ENCODE results near the gene DNAAF3. TPM values are rescaled to one million over a fixed set of nuclear protein-coding genes. Genes with fewer than 3 reads are reported as not detected.

DNAAF3 gene
- total and polyA plus RNA-seq, 7 experiments from 2014 or later = not detected

DNA sequence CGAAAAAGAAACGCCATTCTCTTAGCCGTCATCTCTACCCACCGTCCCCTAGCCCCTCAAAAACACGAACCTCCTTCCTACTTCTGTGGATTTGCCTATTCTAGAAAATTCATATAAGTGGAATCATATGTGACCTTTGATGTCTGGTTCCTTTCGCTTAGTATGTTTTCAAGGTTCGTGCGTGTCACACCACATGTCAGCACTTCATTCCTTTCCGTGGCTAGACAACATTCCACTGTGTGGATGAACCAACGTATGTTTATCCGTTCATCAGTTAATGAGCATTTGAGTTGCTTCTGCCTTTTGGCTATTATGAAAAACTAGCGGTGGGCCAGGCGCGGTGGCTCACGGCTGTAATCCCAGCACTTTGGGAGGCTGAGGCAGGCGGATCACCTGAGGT, 35.0 kb downstream of the DNAAF3 start:
- peaks cover 0 to 3% of the 10 kb centered on the region in 2 donors for H3K27me3 ChIP-seq (ENCODE audit: control insufficient read depth in 2 of 2, insufficient read depth in 2 of 2, low read length in 2 of 2)
- ATAC-seq = no peak
- Mint-ChIP-seq H3K4me3 (no peak overlapping the region), H3K27me3 (peaks cover 42 to 57% (median 49%) of the 10 kb centered on the region in 5 donors), H3K27ac (no peak overlapping the region), H3K4me1 (peaks cover 0 to 2% (median 0%) of the 10 kb centered on the region in 7 donors), H3K36me3 (no peaks in the 10 kb centered on the region), H3K9me3 (peaks cover 0 to 2% (median 0%) of the 10 kb centered on the region in 11 donors)
- ChIA-PET CTCF (no interaction called here), POLR2A (no interaction called here)
- H3K4me3 ChIP-seq (ENCODE audit: low read length) = no peak overlapping the region
- H3K36me3 ChIP-seq (ENCODE audit: control insufficient read depth in 2 of 3, insufficient read depth in 3 of 3, low read length in 3 of 3) = no peaks in the 10 kb centered on the region
- intact Hi-C loops (cut with micrococcal nuclease) = loop anchor here (5.0 to 10.0 kb wide), 2 partner anchors 249 to 477 kb away; no protein-coding TSS in a partner anchor
- H3K27ac ChIP-seq (ENCODE audit: low read depth, low read length) = no peak overlapping the region
- no peaks in the 10 kb centered on the region for H3K4me1 ChIP-seq (ENCODE audit: control insufficient read depth in 2 of 2, insufficient read depth in 2 of 2, low read length in 2 of 2)
- no peak for DNase-seq
- H3K9me3 ChIP-seq (ENCODE audit: control insufficient read depth in 2 of 3, low read length in 3 of 3) = no peaks in the 10 kb centered on the region

DNA sequence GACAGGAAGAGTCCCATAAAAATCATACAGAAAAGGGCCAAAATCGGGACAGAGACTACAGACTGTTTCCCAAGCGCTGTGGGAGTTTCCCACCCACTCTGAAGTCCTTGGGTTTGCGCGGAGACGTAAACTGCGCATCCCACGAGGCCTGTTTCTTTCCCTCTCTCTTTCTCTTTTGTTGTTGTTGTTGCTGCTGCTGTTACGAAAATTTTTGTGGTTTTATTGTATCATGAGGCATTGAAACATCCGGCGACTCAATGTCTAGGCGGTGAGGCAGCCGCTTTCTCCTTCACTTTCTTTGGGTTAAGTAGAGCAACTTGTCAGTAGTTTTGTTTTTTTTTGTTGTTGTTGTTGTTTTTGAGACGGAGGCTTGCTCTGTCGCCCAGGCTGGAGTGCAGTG, 47.4 kb downstream of the DNAAF3 start:
- Histone ChIP-seq H3K27me3 (ENCODE audit: control insufficient read depth in 2 of 2, insufficient read depth in 2 of 2, low read length in 2 of 2) (no peaks in the 10 kb centered on the region), H3K9me3 (ENCODE audit: control insufficient read depth in 2 of 3, low read length in 3 of 3) (no peaks in the 10 kb centered on the region), H3K36me3 (ENCODE audit: control insufficient read depth in 2 of 3, insufficient read depth in 3 of 3, low read length in 3 of 3) (peaks cover 0 to 3% (median 0%) of the 10 kb centered on the region in 3 experiments), H3K27ac (ENCODE audit: low read depth, low read length) (no peak overlapping the region), H3K4me3 (ENCODE audit: low read length) (no peak overlapping the region), H3K4me1 (ENCODE audit: control insufficient read depth in 2 of 2, insufficient read depth in 2 of 2, low read length in 2 of 2) (peaks cover 12 to 19% of the 10 kb centered on the region in 2 donors)
- H3K9me3 Mint-ChIP-seq = peaks cover 0 to 2% (median 0%) of the 10 kb centered on the region in 11 donors
- ATAC-seq = no peak
- H3K27me3 Mint-ChIP-seq = peaks cover 8 to 25% (median 12%) of the 10 kb centered on the region in 5 donors
- DNase-seq = peak in 4 of 9 donors; percentile 10 to 44 (median 28)
- peak overlapping the region; percentile 66 to 100 (median 80) for H3K4me3 Mint-ChIP-seq
- ChIA-PET CTCF (no interaction called here), POLR2A (interaction anchor here (1.4 kb wide), 1 partner anchor 291 kb away, joined by 4 read pairs; no protein-coding TSS in a partner anchor)
- peak overlapping the region; percentile 3 to 94 (median 82) for H3K27ac Mint-ChIP-seq
- peaks cover 14 to 47% (median 36%) of the 10 kb centered on the region in 7 donors for H3K4me1 Mint-ChIP-seq
- H3K36me3 Mint-ChIP-seq = peaks cover 0 to 5% (median 0%) of the 10 kb centered on the region in 5 donors
- intact Hi-C loops (cut with micrococcal nuclease) = loop anchor here (5.0 to 10.0 kb wide), 4 partner anchors 138 to 1004 kb away; partner anchors contain the start of genes PPP6R1 (in 1 of the 2), PRPF31 (in 1 of the 2), TFPT (in 1 of the 2) and ZNF787 (in 1 of the 2)

DNA sequence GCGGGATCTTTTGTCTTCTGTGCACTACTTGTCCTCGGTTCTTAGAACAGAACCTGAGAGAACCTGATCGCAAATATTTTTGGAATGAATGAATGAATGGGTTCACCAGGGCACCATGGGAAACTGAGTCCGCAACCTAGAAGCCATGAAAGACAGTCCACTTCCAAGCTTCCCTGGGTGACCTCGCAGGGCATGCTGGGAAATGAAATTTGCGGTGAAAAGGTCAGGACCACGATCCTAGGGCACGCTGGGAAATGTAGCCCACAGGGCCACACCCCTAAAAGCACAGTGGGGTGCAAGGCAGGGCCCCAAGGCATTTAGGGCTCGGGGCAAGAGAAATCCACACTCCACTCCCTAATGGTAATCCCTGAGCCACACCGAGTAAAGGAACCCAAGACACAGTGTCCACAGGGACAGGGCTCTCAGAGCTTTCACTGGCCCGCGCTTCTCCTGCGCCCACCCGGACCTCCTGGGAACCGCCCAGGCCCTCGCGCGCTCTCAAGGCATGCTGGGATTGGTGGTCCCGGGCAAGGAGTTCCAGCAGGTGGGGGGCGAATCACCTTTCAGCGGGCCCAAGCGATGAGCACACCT, 47.9 kb downstream of the DNAAF3 start:
- peaks cover 0 to 2% (median 0%) of the 10 kb centered on the region in 11 donors for H3K9me3 Mint-ChIP-seq
- POLR2A ChIA-PET = interaction anchor here (0.8 to 1.5 kb wide), 5 partner anchors 56 to 292 kb away, joined by 3 to 8 read pairs (median 4); partner anchors contain the start of gene TMEM238
- peaks cover 0 to 5% (median 0%) of the 10 kb centered on the region in 5 donors for H3K36me3 Mint-ChIP-seq
- H3K27me3 ChIP-seq (ENCODE audit: control insufficient read depth in 2 of 2, insufficient read depth in 2 of 2, low read length in 2 of 2) = no peaks in the 10 kb centered on the region
- peak overlapping the region; percentile 97 for H3K4me3 ChIP-seq (ENCODE audit: low read length)
- peaks cover 14 to 47% (median 36%) of the 10 kb centered on the region in 7 donors for H3K4me1 Mint-ChIP-seq
- CTCF ChIA-PET = no interaction called here
- no peak overlapping the region for H3K27ac ChIP-seq (ENCODE audit: low read depth, low read length)
- peaks cover 12 to 19% of the 10 kb centered on the region in 2 donors for H3K4me1 ChIP-seq (ENCODE audit: control insufficient read depth in 2 of 2, insufficient read depth in 2 of 2, low read length in 2 of 2)
- peak overlapping the region; percentile 93 to 100 (median 98) for H3K4me3 Mint-ChIP-seq
- H3K36me3 ChIP-seq (ENCODE audit: control insufficient read depth in 2 of 3, insufficient read depth in 3 of 3, low read length in 3 of 3) = peaks cover 0 to 3% (median 0%) of the 10 kb centered on the region in 3 experiments
- no peak for ATAC-seq
- H3K27me3 Mint-ChIP-seq = peaks cover 3 to 19% (median 7%) of the 10 kb centered on the region in 5 donors
- H3K27ac Mint-ChIP-seq = peak overlapping the region in 6 of 9 donors; percentile 31 to 94 (median 86)
- intact Hi-C loops (cut with micrococcal nuclease) = loop anchor here (1.0 to 10.0 kb wide), 5 partner anchors 139 to 1004 kb away; partner anchors contain the start of genes PPP6R1 (in 1 of the 2), PRPF31 (in 1 of the 2), TFPT (in 1 of the 2) and ZNF628 (in 1 of the 2)
- DNase-seq = no peak
- no peaks in the 10 kb centered on the region for H3K9me3 ChIP-seq (ENCODE audit: control insufficient read depth in 2 of 3, low read length in 3 of 3)

DNA sequence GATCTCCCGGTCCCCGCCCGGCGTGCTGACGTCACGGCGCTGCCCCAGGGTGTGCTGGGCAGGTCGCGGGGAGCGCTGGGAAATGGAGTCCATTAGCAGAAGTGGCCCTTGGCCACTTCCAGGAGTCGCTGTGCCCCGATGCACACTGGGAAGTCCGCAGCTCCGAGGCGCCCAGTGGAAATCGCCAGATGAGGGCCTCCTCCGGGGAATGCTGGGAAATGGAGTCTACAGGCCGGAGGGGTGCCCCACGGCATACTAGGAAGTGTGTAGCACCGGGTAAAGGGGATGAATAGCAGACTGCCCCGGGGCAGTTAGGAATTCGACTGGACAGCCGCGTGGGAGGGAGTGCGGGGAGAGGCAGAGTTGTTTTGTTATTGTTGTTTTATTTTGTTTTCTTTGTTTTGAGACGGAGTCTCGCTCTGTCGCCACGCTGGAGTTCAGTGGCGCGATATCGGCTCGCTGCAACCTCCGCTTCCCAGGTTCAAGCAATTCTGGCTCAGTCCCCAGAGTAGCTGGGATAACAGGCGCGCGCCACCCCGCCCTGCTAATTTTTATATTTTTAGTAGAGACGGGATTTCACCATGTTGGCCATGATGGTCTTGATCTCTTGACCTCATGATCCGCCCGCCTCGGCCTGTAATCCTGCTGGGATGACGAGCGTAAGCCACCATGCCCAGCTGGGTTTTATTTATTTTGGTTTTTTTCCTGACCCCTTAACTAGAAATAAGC, 48.6 kb downstream of the DNAAF3 start:
- intact Hi-C loops (cut with micrococcal nuclease) = loop anchor here (1.0 to 10.0 kb wide), 27 partner anchors 30 to 1015 kb away; partner anchors contain the start of genes FIZ1 (in 2 of the 2), PPP6R1 (in 2 of the 2), PRPF31 (in 2 of the 2) and RDH13 (in 2 of the 2)

DNA sequence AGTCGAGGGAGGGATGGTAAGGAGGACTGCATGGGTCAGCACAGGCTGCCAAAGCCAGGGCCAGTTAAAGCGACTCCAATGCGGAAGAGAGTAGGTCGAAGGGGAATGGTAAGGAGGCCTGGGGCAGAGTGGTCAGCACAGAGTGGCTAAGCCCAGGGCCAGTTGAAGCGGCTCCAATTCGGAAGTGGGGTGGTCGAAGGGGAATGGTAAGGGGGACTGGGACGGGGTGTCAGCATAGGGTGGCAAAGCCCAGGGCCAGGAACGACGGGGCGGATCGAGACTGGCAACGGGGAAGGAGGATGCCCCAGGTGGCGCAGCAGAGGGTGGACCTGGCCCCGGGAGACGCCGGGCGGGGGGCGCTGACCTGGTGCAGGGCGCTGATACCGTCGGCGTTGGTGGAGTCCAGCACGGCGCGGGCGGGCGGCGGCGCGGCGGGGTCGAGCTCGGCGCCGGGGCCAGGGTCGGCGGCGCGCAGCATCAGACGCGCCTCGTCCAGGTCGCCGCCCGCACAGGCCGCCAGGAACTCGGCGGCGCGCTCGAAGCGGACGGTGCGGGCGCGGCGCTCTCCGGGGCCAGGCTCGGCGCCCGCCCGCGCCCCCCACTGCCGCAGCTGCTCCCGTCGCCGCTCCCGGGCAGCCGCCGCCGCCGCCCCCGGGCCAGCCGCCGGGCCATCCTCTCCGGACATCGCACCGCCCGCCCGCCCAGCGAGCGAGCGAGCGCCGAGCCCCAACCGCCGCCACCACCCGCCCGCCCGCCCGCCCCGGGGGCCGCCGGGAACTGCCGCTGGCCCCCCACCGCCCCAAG, 49.4 kb downstream of the DNAAF3 start, which contains the start of gene PPP1R12C:
Gene PPP1R12C (minus strand): TSS at position 779 of the 804 bp plus-strand sequence. CDS start 94 bp downstream, at position 685.
- peak within 1 kb of the TSS; percentile 96 to 100 (median 98) for H3K4me3 Mint-ChIP-seq
- ATAC-seq (peak; percentile 22), DNase-seq (peak in 2 of 9 donors; percentile 17 to 27)
- H3K4me1 ChIP-seq (ENCODE audit: control insufficient read depth in 2 of 2, insufficient read depth in 2 of 2, low read length in 2 of 2) = peaks cover 12 to 19% of the 10 kb centered on the region in 2 donors
- peaks cover 0 to 5% (median 0%) of the 10 kb centered on the region in 5 donors for H3K36me3 Mint-ChIP-seq
- intact Hi-C loops (cut with micrococcal nuclease) = loop anchor here (1.0 to 10.0 kb wide), 27 partner anchors 29 to 1014 kb away; partner anchors contain the start of genes FIZ1 (in 2 of the 2), PPP6R1 (in 2 of the 2), PRPF31 (in 2 of the 2) and RDH13 (in 2 of the 2)
- H3K36me3 ChIP-seq (ENCODE audit: control insufficient read depth in 2 of 3, insufficient read depth in 3 of 3, low read length in 3 of 3) = peaks cover 0 to 17% (median 0%) of the 10 kb centered on the region in 3 experiments
- no peaks in the 10 kb centered on the region for H3K9me3 ChIP-seq (ENCODE audit: control insufficient read depth in 2 of 3, low read length in 3 of 3)
- no peaks in the 10 kb centered on the region for H3K27me3 ChIP-seq (ENCODE audit: control insufficient read depth in 2 of 2, insufficient read depth in 2 of 2, low read length in 2 of 2)
- H3K4me1 Mint-ChIP-seq = peaks cover 14 to 47% (median 36%) of the 10 kb centered on the region in 7 donors
- peaks cover 0 to 2% (median 0%) of the 10 kb centered on the region in 11 donors for H3K9me3 Mint-ChIP-seq
- peak within 1 kb of the TSS; percentile 91 to 96 (median 95) for H3K27ac Mint-ChIP-seq
- H3K27me3 Mint-ChIP-seq = peaks cover 0 to 9% (median 0%) of the 10 kb centered on the region in 5 donors
- H3K4me3 ChIP-seq (ENCODE audit: low read length) = peak within 1 kb of the TSS; percentile 97
- ChIA-PET CTCF (interaction anchor here (0.6 kb wide), 1 partner anchor 537 kb away, joined by 3 read pairs; no protein-coding TSS in a partner anchor), POLR2A (interaction anchor here (0.6 to 1.5 kb wide), 6 partner anchors 15 to 419 kb away, joined by 3 to 9 read pairs (median 4); partner anchors contain the start of gene TMEM238)
- peak within 1 kb of the TSS; percentile 74 for H3K27ac ChIP-seq (ENCODE audit: low read depth, low read length)

More for the DNA sequence above, 48.6 kb downstream of the DNAAF3 start:
- ChIA-PET POLR2A (interaction anchor here (0.6 to 1.5 kb wide), 6 partner anchors 24 to 292 kb away, joined by 3 to 8 read pairs (median 4); partner anchors contain the start of gene TMEM238), CTCF (interaction anchor here (0.6 kb wide), 1 partner anchor 536 kb away, joined by 3 read pairs; no protein-coding TSS in a partner anchor)
- peaks cover 0 to 10% (median 0%) of the 10 kb centered on the region in 3 experiments for H3K36me3 ChIP-seq (ENCODE audit: control insufficient read depth in 2 of 3, insufficient read depth in 3 of 3, low read length in 3 of 3)
- H3K27ac ChIP-seq (ENCODE audit: low read depth, low read length) = peak overlapping the region; percentile 74
- peaks cover 0 to 13% (median under 1%) of the 10 kb centered on the region in 5 donors for H3K27me3 Mint-ChIP-seq
- peaks cover 0 to 5% (median 0%) of the 10 kb centered on the region in 5 donors for H3K36me3 Mint-ChIP-seq
- H3K9me3 Mint-ChIP-seq = peaks cover 0 to 2% (median 0%) of the 10 kb centered on the region in 11 donors
- peak overlapping the region; percentile 93 to 100 (median 98) for H3K4me3 Mint-ChIP-seq
- peaks cover 14 to 47% (median 36%) of the 10 kb centered on the region in 7 donors for H3K4me1 Mint-ChIP-seq
- H3K9me3 ChIP-seq (ENCODE audit: control insufficient read depth in 2 of 3, low read length in 3 of 3) = no peaks in the 10 kb centered on the region
- peak; percentile 88 to 97 (median 91) for DNase-seq
- peaks cover 12 to 19% of the 10 kb centered on the region in 2 donors for H3K4me1 ChIP-seq (ENCODE audit: control insufficient read depth in 2 of 2, insufficient read depth in 2 of 2, low read length in 2 of 2)
- peak; percentile 95 for ATAC-seq
- peak overlapping the region; percentile 87 to 94 (median 94) for H3K27ac Mint-ChIP-seq
- H3K27me3 ChIP-seq (ENCODE audit: control insufficient read depth in 2 of 2, insufficient read depth in 2 of 2, low read length in 2 of 2) = no peaks in the 10 kb centered on the region
- peak overlapping the region; percentile 97 for H3K4me3 ChIP-seq (ENCODE audit: low read length)
